Right renal pelvis (tissue), 4 donors: ENCODE data around the gene VSIG1. TPM values are rescaled to one million over a fixed set of nuclear protein-coding genes. Genes with fewer than 3 reads are reported as not detected.

Source experiments
- DNase-seq, 4 donors: peaks; one replicate each; pipeline ENCODE4 v3.0.0-alpha.2; 2013; ENCODE audit warnings: low read depth in 4 of 4, low spot score in 3 of 4, missing footprints in 1 of 4
- polyA plus RNA-seq, 4 donors: library from polyadenylated mRNA; unstranded; fragments of 120-200 nt; gene quantifications; one replicate each; pipeline ENCODE4 v1.2.1, GENCODE V29; 2013; ENCODE audit not compliant: insufficient read length in 4 of 4

VSIG1 gene
- 1 to 10 TPM in 2 of 4 donors, under 1 TPM in 2; 0.69 to 1.3 (median 0.97) TPM for polyA plus RNA-seq

DNA sequence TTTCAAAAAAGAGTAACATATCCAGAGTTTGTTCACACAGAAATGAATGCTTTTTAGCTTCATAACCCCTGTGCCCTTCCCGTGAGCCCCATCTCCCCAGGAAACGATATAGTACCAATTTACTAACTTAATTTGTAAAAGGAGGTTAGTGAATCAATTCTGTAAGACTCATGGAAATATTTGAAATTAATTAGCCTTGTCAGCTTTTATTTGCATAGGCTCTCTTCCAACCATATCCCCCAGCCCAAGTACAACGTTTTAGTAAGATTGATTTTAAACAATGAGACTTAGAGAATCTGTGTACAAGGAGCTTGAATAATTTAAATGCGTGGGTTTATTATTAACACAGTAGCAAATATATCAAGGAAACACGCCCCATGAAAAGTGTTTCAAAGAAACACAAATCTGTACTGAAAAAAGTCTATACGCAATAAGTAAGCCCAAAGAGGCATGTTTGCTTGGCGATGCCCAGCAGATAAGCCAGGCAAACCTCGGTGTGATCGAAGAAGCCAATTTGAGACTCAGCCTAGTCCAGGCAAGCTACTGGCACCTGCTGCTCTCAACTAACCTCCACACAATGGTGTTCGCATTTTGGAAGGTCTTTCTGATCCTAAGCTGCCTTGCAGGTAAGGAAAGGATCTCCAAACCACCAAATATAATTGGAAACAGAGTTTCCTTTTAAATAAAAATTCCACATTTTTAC, at the start of gene VSIG1:
Gene VSIG1, plus strand, starts transcription at position 512 of the 703 bp plus-strand sequence. Its CDS starts 66 bp downstream, at position 578.
- DNase-seq, result no peak

DNA sequence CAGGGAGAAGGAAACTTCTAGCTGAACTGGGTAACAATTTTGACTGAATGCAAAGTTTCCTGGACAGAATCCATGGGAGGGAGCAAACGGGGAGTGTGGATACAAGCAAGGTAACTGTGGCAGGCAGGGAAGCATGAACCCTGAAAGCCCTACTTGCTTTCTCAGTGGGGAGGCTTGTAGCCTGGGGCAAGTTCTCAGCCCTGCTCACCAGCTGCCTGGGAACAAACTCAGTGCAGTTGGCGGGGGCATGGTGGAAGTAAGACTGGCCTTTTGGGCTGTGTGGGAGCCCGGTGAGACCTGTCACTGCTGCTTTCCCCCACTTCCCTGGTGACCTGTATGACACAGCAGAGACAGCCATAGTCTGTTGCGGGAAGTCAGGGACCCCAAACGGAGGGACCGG, 48.7 kb upstream of the VSIG1 start:
- DNase-seq, result no peak

GRCh38 chrX:108000751-108001150, 44.1 kb upstream of the VSIG1 start:
- no peak for DNase-seq

DNA sequence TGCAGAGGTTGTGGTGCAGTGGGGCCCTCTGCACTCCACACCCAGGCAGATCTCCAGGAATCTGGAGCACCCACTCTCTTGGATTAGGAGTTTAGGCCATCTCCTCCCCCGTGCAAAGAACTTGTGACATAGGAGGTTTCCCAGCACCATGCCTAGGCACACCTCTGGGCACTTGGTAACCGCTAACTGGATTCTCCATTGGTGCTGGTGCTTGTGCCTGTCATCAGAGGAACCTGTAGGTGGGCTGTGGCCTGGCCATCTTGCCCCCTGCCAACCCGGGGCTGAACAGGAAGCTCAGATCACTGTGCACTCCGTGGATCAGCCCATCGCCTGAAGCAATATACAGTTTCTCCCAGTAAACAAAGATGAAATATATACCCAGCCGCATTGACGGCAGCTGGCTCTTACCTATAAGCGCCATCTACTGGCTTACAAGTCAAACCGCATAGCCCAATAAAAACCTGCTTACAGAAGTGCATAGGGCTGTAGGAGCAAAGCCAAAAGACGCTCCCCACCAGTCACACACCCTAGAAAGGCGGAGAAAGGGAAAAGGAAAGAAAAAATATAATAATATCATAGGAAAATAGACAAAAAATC, 43.5 kb upstream of the VSIG1 start:
- no peak for DNase-seq

GRCh38 chrX:108018656-108019381, 26.0 kb upstream of the VSIG1 start:
- DNase-seq, result no peak

- DNase-seq, result no peak
Measured at GRCh38 chrX:108019382-108019875, 25.4 kb upstream of the VSIG1 start.

- no peak for DNase-seq
Measured at GRCh38 chrX:108020631-108021030, 24.2 kb upstream of the VSIG1 start.

GRCh38 chrX:108022491-108023089, 22.3 kb upstream of the VSIG1 start:
- DNase-seq, result no peak

DNA sequence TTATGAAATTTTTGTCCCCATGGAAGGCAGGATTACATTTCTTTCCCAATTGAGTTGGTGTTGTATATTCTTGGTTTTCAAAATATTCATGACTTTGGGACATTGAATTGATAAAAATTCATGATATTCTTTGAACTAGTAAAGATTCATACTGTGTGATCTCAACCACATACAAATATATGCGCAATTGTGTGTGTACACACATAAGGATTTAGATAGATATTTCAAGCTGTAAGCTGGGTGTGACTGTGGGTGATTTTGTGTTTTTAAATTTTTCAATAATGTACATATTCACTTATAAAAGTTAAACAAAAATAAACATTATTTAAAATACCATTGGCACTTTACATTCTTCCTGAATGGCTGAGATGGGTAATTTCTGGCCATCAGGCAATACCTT, 19.5 kb upstream of the VSIG1 start:
- DNase-seq, result no peak

DNA sequence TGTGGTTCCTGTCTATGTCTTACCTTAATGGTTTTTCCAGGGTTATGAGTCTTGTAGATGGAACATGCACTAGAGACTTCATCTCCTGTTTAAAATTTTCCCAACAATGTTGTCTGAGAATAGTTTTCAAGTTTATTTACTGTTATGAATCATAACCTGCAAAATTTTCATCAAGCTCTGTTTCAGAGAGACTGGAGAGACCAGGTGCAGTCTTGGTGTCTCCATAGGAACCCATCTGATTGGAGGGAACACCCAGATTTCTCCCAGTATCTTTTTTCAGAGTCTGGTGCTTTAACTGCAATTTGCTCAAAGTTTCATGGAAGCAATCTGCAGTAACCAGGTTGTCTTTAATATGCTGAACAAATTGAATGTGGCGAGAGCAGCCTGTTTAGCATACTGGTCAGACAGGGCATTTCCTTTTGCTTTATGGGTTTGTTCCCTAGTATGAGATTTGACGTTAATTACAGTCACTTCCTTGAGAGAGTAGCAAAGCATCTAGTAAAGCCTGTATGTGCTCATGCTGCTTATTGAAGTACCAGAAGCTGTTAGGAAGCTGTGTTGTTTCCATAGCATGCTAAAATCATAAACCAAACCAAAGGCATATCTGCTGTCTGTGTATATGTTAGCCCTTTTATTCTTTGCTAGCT, 18.8 kb upstream of the VSIG1 start:
- DNase-seq, result no peak

- no peak for DNase-seq
Measured at GRCh38 chrX:108028854-108029253, 16.0 kb upstream of the VSIG1 start.

DNA sequence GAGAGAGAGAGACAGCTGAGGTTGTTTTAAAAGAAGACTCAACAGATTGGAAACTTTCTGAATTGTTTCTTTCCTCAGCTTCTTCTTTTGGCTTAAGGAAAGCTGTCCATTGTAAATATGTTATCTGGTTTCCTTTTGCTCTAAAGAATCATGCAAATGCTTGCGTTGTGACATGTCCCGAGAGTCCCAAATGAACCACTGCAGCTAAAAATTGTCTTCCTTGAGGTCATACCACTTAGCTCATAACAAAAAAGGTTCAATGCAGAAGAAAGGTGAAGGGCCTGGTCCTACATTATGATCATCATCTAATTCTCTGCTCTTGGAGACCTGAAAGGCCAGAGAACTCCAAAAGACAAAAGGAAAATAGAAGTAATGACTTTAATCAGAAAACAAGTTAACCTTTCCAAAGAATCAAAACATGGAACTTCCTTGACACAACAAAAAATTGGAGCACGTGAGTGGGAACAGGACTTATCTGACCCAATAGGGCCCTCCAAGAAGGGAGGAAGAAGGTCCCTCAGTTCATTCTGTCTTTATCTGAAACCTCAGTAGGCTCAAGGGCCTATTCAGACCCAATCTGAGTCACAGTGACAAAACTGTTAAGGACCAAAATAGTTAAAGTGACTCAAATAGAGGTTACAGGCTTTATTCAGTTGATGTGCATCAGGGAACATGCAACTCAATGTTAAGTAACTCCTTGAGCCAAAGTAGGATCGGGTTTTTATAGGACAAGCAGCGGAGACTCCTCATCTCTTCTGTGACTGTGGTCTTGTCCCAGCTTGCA, 14.7 kb upstream of the VSIG1 start:
- DNase-seq, result no peak

GRCh38 chrX:108032944-108033343, 11.9 kb upstream of the VSIG1 start:
- DNase-seq, result no peak

DNA sequence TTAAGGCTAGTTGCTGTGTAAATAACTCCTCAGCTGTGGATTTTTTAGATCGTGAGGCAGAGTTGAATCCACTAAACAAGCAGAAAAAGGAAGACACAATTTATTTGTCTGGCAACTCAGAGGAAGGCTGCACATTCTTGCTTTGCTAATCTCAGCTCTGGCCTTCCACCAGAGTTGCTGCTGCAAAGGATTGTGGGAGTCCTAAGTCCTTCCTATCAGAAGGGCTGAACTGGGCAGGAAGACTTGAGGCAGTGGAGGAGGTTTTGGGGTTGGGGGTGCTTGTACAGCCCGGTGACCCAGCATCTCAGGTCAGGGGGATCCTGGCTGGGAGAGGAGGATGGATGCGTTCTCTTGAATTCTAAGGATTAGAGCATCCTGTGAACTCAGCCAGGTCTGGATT, 11.0 kb upstream of the VSIG1 start:
- no peak for DNase-seq

- no peak for DNase-seq
Measured at GRCh38 chrX:108034725-108035124, 10.1 kb upstream of the VSIG1 start.

- no peak for DNase-seq
Measured at GRCh38 chrX:108036298-108036973, 8.4 kb upstream of the VSIG1 start.

GRCh38 chrX:108049649-108050048, 4.8 kb downstream of the VSIG1 start:
- DNase-seq, result no peak

- no peak for DNase-seq
Measured at GRCh38 chrX:108053218-108053617, 8.4 kb downstream of the VSIG1 start.

DNA sequence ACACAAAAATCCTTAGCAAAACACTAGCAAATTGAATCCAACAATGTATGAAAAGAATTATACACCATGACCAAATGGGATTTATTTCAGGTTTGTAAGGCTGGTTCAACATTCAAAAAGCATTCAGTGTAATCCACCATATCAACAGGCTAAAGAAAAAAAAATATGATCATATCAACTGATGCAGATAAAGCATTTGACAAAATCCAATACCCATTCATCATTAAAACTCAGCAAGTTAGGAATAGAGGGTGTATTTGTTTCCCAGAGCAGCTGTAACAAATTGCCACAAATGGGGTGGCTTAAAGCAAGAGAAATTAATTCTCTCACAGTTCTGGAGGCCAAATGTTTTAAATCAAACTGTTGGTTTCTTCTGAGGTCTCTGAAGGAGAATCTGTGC, 10.7 kb downstream of the VSIG1 start:
- DNase-seq, result no peak
